ENCODE results near the gene XIST.

GRCh38 chrX:73818200-73819116, 34.1 kb downstream of the XIST start:
- no peak for TF ChIP-seq CTCF (IDR thresholded peaks at IDR 0.05; ENCODE audit: borderline replicate concordance, extremely low read depth, low read length, poor library complexity, severe bottlenecking)
- TF ChIP-seq EZH2 (IDR thresholded peaks at IDR 0.05; ENCODE audit: borderline replicate concordance, low read depth, low read length, severe bottlenecking), result no peak
